ENCODE measurements around the gene SLCO6A1.

GRCh38 chr5:102375272-102375671, 123.5 kb downstream of the SLCO6A1 start:
- TF ChIP-seq CTCF (IDR thresholded peaks at IDR 0.05 in 8 of 11, conservative IDR thresholded peaks at IDR 0.05 in 3 of 11) (no peak), POLR2A (IDR thresholded peaks at IDR 0.05) (no peak), POLR2AphosphoS5 (IDR thresholded peaks at IDR 0.05) (no peak)

Data from spleen (tissue), 7 donors.